ENCODE measurements around the gene MT4. TPM values are rescaled to one million over a fixed set of nuclear protein-coding genes. Genes with fewer than 3 reads are reported as not detected.

The MT4 gene
- total and polyA plus RNA-seq, 2 experiments from 2014 or later = not detected

DNA sequence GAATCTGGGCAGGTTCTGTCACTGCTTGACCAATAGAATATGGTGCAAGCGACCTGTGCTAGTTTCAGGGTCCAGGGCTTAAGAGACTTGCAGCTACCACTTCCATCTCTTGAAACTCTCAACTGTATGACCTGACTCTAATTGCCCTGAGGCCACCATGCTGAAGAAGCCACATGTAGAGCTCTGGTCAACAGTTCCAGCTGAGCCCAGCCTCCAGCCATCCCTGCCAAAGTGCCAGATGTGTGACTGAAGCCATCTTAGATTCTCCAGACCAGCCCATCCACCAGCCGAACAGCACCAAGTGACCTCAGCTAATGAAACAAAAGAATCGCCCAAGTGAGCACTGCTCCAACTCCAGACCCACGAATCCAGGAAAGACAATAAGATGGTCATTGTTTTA is 40.1 kb downstream of the MT4 start:
- in situ Hi-C loops (cut with MboI) = no loop called here
- WGBS, 2 experiments (ENCODE audit: low coverage in 1 of 2, low lambda C conversion rate in 2 of 2, missing lambda C conversion rate in 2 of 2) = 78 to 83% methylated on average over 4 of the region's 4 CpGs
- no peak for TF ChIP-seq EZH2phosphoT487 (IDR thresholded peaks at IDR 0.05; ENCODE audit: insufficient read depth, low read depth)
- no peak for TF ChIP-seq EZH2 (IDR thresholded peaks at IDR 0.05; ENCODE audit: insufficient read depth, poor library complexity, severe bottlenecking)

DNA sequence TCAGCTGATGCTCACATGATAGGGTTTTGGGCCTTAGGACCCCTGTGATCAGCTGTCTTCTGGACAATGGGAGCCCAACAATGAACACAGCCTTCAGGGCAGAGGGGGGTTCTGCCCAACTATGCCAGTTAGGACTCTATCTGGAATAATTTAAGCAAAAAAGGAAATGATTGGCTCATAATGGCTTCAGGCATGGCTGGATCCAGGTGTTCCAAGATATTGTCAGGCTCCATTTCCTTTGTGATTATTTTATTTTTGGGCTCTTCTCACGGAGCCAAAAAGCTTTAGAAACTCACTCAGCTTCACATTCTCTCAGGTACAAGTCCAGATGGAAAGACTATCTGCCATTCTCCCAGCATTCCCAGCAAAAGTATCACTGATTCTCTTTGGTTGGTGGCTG is 40.6 kb downstream of the MT4 start:
- 92 to 96% methylated on average over 1 of the region's 1 CpG for WGBS, 2 experiments (ENCODE audit: low coverage in 1 of 2, low lambda C conversion rate in 2 of 2, missing lambda C conversion rate in 2 of 2)
- in situ Hi-C loops (cut with MboI) = no loop called here
- no peaks in the 10 kb centered on the region for H3K27me3 ChIP-seq (replicated peaks; ENCODE audit: insufficient read depth)

More for the DNA sequence above, 40.1 kb downstream of the MT4 start:
- H3K27ac ChIP-seq = no peak overlapping the region; the same call in 1 of the 2 replicates
- H3K79me2 ChIP-seq (ENCODE audit: insufficient read depth) = peaks cover 9% of the 10 kb centered on the region; the same call in 1 of the 2 replicates
- H3K4me1 ChIP-seq (ENCODE audit: insufficient read depth) = peaks cover 31% of the 10 kb centered on the region
- no peaks in the 10 kb centered on the region for H3K36me3 ChIP-seq (ENCODE audit: low read depth)
- H2AFZ ChIP-seq = no peak overlapping the region
- H4K20me1 ChIP-seq (ENCODE audit: insufficient read depth) = no peaks in the 10 kb centered on the region
- no peak overlapping the region for H3K4me3 ChIP-seq
- no peaks in the 10 kb centered on the region for H3K9me2 ChIP-seq (ENCODE audit: insufficient read depth)
- peaks cover 44% of the 10 kb centered on the region for H3F3A ChIP-seq (ENCODE audit: insufficient read depth)
- H3K4me2 ChIP-seq (ENCODE audit: unreplicated experiment) = no peak overlapping the region
- no peak overlapping the region for H3K9ac ChIP-seq
- no peak for DNase-seq
- no peaks in the 10 kb centered on the region for H3K9me3 ChIP-seq (ENCODE audit: low read depth)
- no peaks in the 10 kb centered on the region for H3K27me3 ChIP-seq (replicated peaks; ENCODE audit: insufficient read depth)

DNA sequence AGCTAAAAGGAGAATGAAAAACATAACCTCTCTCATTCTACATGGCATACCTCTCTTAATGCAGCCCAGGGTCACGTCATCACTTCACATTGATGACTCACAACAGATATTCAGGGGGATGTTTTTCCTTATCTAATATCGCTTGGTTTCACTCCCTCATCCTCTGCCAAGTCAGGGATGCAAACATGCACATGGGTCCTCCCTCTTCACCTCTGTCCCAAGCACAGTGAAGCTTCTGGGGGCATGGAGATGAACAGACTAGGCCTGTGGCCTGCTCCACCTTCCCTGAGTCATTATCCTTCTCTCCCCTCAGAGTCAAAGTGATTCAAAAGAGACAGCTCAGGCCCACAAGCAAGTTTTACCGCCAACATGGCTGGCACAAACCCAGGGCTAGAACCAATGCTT is 41.2 kb downstream of the MT4 start:
- Histone ChIP-seq H3K9me2 (ENCODE audit: insufficient read depth) (no peaks in the 10 kb centered on the region), H3K9ac (peak overlapping the region; percentile 96), H2AFZ (no peak overlapping the region), H3K79me2 (ENCODE audit: insufficient read depth) (peaks cover 12% of the 10 kb centered on the region; the same call in 1 of the 2 replicates), H3K4me3 (peak overlapping the region; percentile 95), H3K9me3 (ENCODE audit: low read depth) (no peaks in the 10 kb centered on the region), H3F3A (ENCODE audit: insufficient read depth) (peaks cover 54% of the 10 kb centered on the region), H3K4me1 (ENCODE audit: insufficient read depth) (peaks cover 36% of the 10 kb centered on the region), H3K4me2 (ENCODE audit: unreplicated experiment) (peak overlapping the region; percentile 86), H4K20me1 (ENCODE audit: insufficient read depth) (no peaks in the 10 kb centered on the region), H3K36me3 (ENCODE audit: low read depth) (no peaks in the 10 kb centered on the region), H3K27ac (peak overlapping the region; percentile 100), H3K27me3 (replicated peaks; ENCODE audit: insufficient read depth) (no peaks in the 10 kb centered on the region)
- 3 to 4% methylated on average over 3 of the region's 3 CpGs for WGBS, 2 experiments (ENCODE audit: low coverage in 1 of 2, low lambda C conversion rate in 2 of 2, missing lambda C conversion rate in 2 of 2)
- TF ChIP-seq EZH2phosphoT487 (IDR thresholded peaks at IDR 0.05; ENCODE audit: insufficient read depth, low read depth) = no peak
- no peak for TF ChIP-seq EZH2 (IDR thresholded peaks at IDR 0.05; ENCODE audit: insufficient read depth, poor library complexity, severe bottlenecking)
- peak; percentile 89 for DNase-seq
- in situ Hi-C loops (cut with MboI) = no loop called here

More for the DNA sequence above, 40.6 kb downstream of the MT4 start:
- peaks cover 48% of the 10 kb centered on the region for H3F3A ChIP-seq (ENCODE audit: insufficient read depth)
- no peak for TF ChIP-seq EZH2 (IDR thresholded peaks at IDR 0.05; ENCODE audit: insufficient read depth, poor library complexity, severe bottlenecking)
- no peak for TF ChIP-seq EZH2phosphoT487 (IDR thresholded peaks at IDR 0.05; ENCODE audit: insufficient read depth, low read depth)
- peaks cover 9% of the 10 kb centered on the region; the same call in 1 of the 2 replicates for H3K79me2 ChIP-seq (ENCODE audit: insufficient read depth)
- peak overlapping the region; percentile 96 for H3K9ac ChIP-seq
- no peaks in the 10 kb centered on the region for H3K9me3 ChIP-seq (ENCODE audit: low read depth)
- H3K36me3 ChIP-seq (ENCODE audit: low read depth) = no peaks in the 10 kb centered on the region
- H3K4me2 ChIP-seq (ENCODE audit: unreplicated experiment) = peak overlapping the region; percentile 86
- peaks cover 30% of the 10 kb centered on the region for H3K4me1 ChIP-seq (ENCODE audit: insufficient read depth)
- no peaks in the 10 kb centered on the region for H4K20me1 ChIP-seq (ENCODE audit: insufficient read depth)
- H3K4me3 ChIP-seq = no peak overlapping the region
- peak overlapping the region; percentile 100 for H3K27ac ChIP-seq
- no peak overlapping the region for H2AFZ ChIP-seq
- no peak for DNase-seq
- no peaks in the 10 kb centered on the region for H3K9me2 ChIP-seq (ENCODE audit: insufficient read depth)

DNA sequence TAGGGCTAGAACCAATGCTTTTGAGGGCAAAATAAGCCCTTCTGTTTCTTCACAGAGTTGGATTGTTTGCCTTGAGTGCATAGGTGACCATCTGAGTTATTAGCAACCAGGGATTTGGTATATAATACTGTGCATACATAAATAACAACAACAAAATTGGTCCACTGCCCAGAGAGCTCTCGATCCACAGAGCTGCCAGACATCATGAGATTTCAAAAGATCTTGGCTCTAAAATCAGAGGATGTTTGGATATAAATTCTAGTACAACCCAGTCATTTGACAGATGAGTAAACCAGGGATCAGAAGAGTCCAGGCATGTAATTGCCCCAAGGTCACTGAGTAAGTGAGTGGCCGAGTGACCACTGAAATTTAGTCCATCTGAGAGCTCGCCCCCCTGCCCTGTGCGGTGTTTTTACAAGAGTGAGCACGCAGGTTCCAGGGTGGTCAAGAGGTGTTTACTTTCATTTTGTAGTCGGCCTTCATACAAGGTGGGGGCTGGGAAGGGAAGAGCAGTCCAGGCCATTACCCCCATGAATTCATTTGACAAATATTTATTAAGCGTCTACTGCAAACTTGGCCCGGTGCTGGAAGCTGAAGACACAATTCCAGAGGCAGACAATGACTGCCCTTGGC is 41.7 kb downstream of the MT4 start:
- peak overlapping the region; percentile 96 for H3K9ac ChIP-seq
- peak overlapping the region; percentile 95 for H3K4me3 ChIP-seq
- DNase-seq = peak; percentile 88
- no peaks in the 10 kb centered on the region for H3K27me3 ChIP-seq (replicated peaks; ENCODE audit: insufficient read depth)
- no peaks in the 10 kb centered on the region for H3K9me2 ChIP-seq (ENCODE audit: insufficient read depth)
- no peaks in the 10 kb centered on the region for H4K20me1 ChIP-seq (ENCODE audit: insufficient read depth)
- peak overlapping the region; percentile 100 for H3K27ac ChIP-seq
- peaks cover 59% of the 10 kb centered on the region for H3F3A ChIP-seq (ENCODE audit: insufficient read depth)
- in situ Hi-C loops (cut with MboI) = no loop called here
- H3K79me2 ChIP-seq (ENCODE audit: insufficient read depth) = peaks cover 12% of the 10 kb centered on the region; the same call in 1 of the 2 replicates
- H3K9me3 ChIP-seq (ENCODE audit: low read depth) = no peaks in the 10 kb centered on the region
- 1% methylated on average over 8 of the region's 8 CpGs for WGBS, 2 experiments (ENCODE audit: low coverage in 1 of 2, low lambda C conversion rate in 2 of 2, missing lambda C conversion rate in 2 of 2)
- no peak for TF ChIP-seq EZH2 (IDR thresholded peaks at IDR 0.05; ENCODE audit: insufficient read depth, poor library complexity, severe bottlenecking)
- no peak for TF ChIP-seq EZH2phosphoT487 (IDR thresholded peaks at IDR 0.05; ENCODE audit: insufficient read depth, low read depth)
- H3K4me1 ChIP-seq (ENCODE audit: insufficient read depth) = peaks cover 41% of the 10 kb centered on the region
- 0 out of 2 replicates have a peak overlapping the region, but pooled peaks have one; percentile 16 for H2AFZ ChIP-seq
- no peaks in the 10 kb centered on the region for H3K36me3 ChIP-seq (ENCODE audit: low read depth)
- peak overlapping the region; percentile 86 for H3K4me2 ChIP-seq (ENCODE audit: unreplicated experiment)
